ENCODE data around the gene RPL36.
"Not testable (repeated sequence)": the region's sequence is repeated elsewhere in the genome, so short reads cannot be mapped to it uniquely, and the experiment has no call there.

RPL36 gene

DNA sequence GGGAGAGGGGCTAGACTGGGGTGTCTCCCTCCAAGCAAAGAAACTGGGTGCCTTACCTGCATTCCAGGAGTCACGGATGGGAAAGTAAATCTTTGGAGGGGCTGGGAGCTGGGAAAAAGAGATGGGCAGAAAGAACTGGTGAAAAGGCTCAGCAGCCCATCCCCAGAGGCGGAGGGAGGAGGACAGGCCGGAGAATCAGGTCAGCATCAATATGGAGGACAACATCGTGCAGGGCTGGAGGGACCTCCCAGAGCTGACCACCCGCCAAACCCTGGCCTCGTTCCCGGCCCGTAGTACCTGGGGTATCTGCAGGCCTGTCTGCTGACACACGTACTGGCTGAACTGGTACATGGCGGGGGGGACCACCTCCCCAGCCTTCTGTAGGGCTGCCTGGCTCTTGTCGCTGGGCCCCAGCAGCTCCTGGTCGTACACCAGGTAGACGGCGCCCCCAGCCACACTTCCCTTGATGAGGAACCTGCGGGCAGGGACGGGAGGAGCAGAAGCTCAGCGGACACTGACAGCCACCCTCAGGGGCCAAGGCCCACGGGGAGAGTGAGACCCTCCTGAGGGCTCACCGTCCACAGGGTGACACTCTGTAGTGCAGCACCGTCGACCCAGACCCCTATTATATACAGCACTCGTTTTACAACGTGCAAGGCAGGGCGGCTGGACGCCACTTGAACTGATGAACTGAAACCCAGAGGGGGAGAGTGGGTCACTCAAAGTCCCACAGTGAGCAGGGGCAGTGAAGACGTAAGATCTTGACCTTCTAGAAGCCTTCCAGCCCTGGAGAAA, 10.6 kb upstream of the RPL36 start:
- H3K36me3 Mint-ChIP-seq (ENCODE audit: low read depth) = peaks cover 32% of the 10 kb centered on the region
- no peaks in the 10 kb centered on the region for H3K9me3 Mint-ChIP-seq
- intact Hi-C loops (cut with micrococcal nuclease) = loop anchor here (1.0 to 2.0 kb wide), 2 partner anchors 41 to 57 kb away; partner anchors contain the start of genes CATSPERD, LONP1, SAFB and SAFB2
- H3K4me3 Mint-ChIP-seq = peak overlapping the region; percentile 92
- H3K4me1 Mint-ChIP-seq (ENCODE audit: low read depth) = peaks cover 22% of the 10 kb centered on the region
- H3K27me3 Mint-ChIP-seq = peaks cover 11% of the 10 kb centered on the region
- H3K27ac Mint-ChIP-seq = peak overlapping the region; percentile 89

DNA sequence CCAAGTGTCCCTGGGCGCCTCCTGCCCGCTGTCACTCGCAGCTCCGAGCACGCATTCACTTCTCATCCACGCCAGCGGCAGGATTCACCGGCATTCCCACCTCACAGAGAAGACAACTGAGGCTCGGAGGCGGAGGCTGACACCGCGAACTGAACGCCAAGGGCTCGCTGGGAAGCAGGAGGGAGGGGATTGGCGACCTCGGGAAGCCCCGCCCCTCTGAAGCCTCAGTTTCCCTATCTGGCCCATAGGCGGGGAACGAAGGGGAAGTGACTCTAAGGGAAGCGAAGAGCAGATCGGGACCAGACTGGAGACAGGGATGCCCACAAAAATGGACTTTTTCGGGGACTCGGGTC, 10.0 kb upstream of the RPL36 start:
- peaks cover 11% of the 10 kb centered on the region for H3K27me3 Mint-ChIP-seq
- peaks cover 32% of the 10 kb centered on the region for H3K36me3 Mint-ChIP-seq (ENCODE audit: low read depth)
- H3K4me1 Mint-ChIP-seq (ENCODE audit: low read depth) = peaks cover 22% of the 10 kb centered on the region
- H3K9me3 Mint-ChIP-seq = no peaks in the 10 kb centered on the region
- peak overlapping the region; percentile 92 for H3K4me3 Mint-ChIP-seq
- H3K27ac Mint-ChIP-seq = peak overlapping the region; percentile 89
- intact Hi-C loops (cut with micrococcal nuclease) = loop anchor here (1.0 to 2.0 kb wide), 2 partner anchors 40 to 57 kb away; partner anchors contain the start of genes CATSPERD, LONP1, SAFB and SAFB2

DNA sequence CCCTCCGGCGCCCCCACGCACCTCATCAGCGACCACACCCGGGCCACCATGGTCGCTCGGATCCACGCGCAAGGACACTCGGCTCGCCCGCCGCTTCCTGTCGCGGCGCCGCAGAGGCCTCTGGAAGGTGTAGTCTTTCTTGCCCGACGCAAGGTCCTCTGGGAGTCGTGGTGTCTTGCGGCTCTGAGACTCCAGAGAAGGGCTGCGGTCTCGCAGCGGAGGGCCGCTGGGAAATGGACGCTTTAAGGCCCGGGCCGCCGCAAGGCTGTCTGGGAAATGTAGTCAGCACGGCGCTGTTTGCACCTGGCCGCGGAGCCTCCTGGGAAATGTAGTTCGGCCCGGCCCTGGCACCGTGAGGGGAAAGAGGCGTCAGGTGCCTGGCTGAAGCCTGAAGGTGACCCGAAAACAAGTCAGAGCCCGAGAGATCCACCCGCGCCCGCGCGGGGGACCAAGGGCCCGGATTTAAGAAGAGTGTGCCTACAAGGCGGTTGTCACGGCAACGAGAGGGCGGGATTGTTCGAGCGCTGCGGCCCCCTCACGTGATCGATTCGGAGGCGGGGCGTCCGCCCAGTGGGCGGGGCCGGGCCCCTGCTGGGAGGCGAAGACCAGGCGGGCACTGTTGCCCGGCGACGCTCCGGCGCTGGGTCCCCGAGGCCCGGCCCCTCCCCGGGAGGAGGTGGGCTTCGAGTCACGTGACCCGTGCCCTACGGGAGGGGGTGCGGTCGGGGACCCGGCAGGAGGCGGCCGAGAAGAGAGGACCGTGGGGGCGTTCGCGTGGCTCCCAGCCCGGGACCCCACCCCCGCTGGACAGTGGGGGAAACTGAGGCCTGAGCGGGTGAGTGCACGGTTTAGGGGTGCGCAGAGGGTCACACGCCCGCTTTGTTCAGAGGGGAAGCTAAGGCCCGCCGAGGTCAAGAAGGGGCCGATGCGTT, 9.4 kb upstream of the RPL36 start, which contains the start of the genes HSD11B1L and MICOS13:
HSD11B1L (plus strand) TSS at position 591 of the 932 bp plus-strand sequence. CDS start 3,806 bp downstream, outside the sequence.
MICOS13 (minus strand) TSS at position 80 of the 932 bp plus-strand sequence; CDS start at position 50, 30 bp downstream.
- Mint-ChIP-seq H3K36me3 (ENCODE audit: low read depth) (peaks cover 32% of the 10 kb centered on the region), H3K4me3 (peak within 1 kb of the TSS; percentile 92), H3K9me3 (no peaks in the 10 kb centered on the region), H3K27me3 (peaks cover 11% of the 10 kb centered on the region), H3K27ac (peak within 1 kb of the TSS; percentile 89), H3K4me1 (ENCODE audit: low read depth) (peaks cover 22% of the 10 kb centered on the region)
- intact Hi-C loops (cut with micrococcal nuclease) = loop anchor here (1.0 to 2.0 kb wide), 2 partner anchors 40 to 58 kb away; partner anchors contain the start of genes CATSPERD, LONP1, SAFB and SAFB2

DNA sequence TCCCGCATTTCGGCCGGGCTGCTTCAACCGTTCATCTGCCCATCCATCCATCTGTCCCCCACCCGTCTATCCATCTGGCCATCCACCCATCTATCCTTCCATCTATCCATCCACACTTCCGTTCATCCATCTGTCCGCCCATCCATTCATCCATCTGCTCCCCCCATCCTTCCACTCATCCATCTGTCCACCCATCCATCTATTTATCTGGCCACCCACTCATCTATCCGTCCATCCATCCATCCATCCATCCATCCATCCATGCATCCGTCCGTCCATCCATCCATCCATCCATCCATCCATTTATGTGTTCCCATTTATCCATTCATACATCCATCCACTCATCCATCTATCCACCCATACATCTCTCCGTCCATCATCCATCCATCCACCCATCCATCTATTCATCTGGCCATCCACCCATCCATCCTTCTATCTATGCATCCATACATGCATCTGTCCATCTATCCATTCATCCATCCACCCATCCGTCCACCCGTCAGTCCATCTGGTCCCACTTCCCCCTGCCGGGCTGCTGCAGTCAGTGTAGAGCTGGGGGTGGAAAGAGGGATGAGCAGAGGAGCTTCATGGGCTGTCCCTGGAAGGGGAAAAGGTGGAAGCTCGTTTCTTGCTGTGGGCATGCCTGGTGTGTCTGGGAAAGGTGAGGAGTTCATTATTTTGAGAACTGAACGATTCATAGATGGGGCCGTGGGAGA, 8.5 kb upstream of the RPL36 start:
- H3K4me3 Mint-ChIP-seq = peak overlapping the region; percentile 92
- H3K27me3 Mint-ChIP-seq = peaks cover 11% of the 10 kb centered on the region
- intact Hi-C loops (cut with micrococcal nuclease) = loop anchor here (2.0 kb wide), 1 partner anchor 59 kb away; the partner anchor contains the start of genes SAFB and SAFB2
- H3K36me3 Mint-ChIP-seq (ENCODE audit: low read depth) = peaks cover 26% of the 10 kb centered on the region
- H3K27ac Mint-ChIP-seq = peak overlapping the region; percentile 89
- peaks cover 28% of the 10 kb centered on the region for H3K4me1 Mint-ChIP-seq (ENCODE audit: low read depth)
- H3K9me3 Mint-ChIP-seq = no peaks in the 10 kb centered on the region

DNA sequence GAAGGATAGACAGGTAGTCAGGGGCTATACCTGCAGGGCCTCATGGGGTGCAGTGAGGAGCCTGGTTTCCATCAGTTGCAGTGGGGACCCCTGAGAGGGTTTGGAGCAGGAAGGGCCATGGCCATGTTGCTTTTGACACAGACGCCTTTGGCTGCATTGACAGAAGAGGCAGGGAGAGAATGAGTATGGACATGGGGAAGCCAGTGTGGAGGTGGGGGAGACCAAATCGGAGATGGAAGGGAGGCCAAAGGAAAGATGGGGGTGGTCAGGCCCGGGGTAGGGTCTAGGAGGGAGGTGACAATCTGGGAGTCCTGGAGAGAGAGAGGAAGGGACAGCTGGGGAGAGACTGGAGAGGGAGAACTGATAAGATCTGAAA, 8.0 kb upstream of the RPL36 start:
- H3K4me3 Mint-ChIP-seq = no peak overlapping the region
- H3K9me3 Mint-ChIP-seq = no peaks in the 10 kb centered on the region
- no peak overlapping the region for H3K27ac Mint-ChIP-seq
- intact Hi-C loops (cut with micrococcal nuclease) = no loop called here
- H3K4me1 Mint-ChIP-seq (ENCODE audit: low read depth) = peaks cover 30% of the 10 kb centered on the region
- H3K36me3 Mint-ChIP-seq (ENCODE audit: low read depth) = peaks cover 24% of the 10 kb centered on the region
- peaks cover 11% of the 10 kb centered on the region for H3K27me3 Mint-ChIP-seq

DNA sequence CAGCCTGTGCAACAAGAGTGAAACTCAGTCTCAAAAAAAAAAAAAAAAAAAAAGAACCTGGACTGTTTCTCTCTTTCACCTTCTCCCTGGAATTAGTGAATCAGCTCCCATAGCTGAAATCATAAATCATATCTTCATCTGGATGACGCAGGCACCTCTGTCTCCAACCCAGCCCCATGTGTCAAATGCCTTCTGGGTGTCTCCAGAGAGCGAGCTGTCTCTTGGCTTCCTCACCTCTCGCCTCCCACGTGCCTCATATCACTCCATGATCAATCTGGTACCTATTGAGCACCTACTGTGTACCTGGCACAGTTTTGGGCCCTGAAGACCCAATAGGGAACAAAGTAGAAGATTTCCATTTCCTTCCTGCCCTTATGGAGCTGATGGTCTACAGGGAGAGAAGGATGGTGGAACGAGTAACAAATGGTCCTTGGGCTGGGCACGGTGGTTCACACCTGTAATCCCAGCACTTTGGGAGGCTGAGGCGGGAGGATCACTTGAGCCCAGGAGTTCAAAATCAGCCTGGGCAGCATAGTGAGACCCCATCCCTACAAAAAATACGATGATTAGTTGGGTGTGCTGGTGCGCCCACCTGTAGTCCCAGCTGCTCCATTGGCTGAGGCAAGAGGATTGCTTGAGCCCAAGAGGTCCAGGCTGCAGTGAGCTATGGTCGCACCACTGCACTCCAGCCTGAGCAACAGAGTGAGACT, 6.8 kb upstream of the RPL36 start:
- peaks cover 11% of the 10 kb centered on the region for H3K27me3 Mint-ChIP-seq
- no peaks in the 10 kb centered on the region for H3K9me3 Mint-ChIP-seq
- H3K4me1 Mint-ChIP-seq (ENCODE audit: low read depth) = peaks cover 37% of the 10 kb centered on the region
- peaks cover 12% of the 10 kb centered on the region for H3K36me3 Mint-ChIP-seq (ENCODE audit: low read depth)
- no peak overlapping the region for H3K4me3 Mint-ChIP-seq
- no peak overlapping the region for H3K27ac Mint-ChIP-seq
- intact Hi-C loops (cut with micrococcal nuclease) = no loop called here

DNA sequence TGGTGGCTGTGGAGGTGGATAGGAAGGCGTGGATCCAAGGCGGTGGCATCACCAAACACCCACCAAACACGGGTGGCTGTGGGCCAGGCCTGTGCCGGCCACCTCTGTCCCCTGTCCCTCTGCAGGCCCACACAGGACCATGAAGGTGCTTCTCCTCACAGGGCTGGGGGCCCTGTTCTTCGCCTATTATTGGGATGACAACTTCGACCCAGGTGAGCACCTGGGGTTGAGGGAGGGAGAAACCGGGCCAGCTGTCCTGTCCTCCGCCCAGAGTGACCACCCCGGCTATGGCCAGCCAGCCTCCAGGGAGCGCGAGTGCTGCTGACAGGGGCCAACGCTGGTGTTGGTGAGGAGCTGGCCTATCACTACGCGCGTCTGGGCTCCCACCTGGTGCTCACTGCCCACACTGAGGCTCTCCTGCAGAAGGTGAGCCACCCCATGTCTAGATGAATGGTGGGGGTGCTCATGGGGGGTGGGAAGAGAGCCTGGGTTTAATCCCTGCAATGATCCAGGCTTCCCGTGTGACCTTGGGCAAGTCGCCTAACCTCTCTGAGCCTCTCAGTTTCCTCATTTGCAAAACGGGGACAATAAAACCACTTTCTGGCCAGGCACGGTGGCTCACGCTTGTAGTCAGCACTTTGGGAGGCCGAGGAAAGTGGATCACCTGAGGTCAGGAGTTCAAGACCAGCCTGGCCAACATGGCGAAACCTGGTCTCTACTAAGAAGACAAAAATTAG, 5.2 kb upstream of the RPL36 start:
- Mint-ChIP-seq H3K4me1 (ENCODE audit: low read depth) (peaks cover 29% of the 10 kb centered on the region), H3K4me3 (no peak overlapping the region)

DNA sequence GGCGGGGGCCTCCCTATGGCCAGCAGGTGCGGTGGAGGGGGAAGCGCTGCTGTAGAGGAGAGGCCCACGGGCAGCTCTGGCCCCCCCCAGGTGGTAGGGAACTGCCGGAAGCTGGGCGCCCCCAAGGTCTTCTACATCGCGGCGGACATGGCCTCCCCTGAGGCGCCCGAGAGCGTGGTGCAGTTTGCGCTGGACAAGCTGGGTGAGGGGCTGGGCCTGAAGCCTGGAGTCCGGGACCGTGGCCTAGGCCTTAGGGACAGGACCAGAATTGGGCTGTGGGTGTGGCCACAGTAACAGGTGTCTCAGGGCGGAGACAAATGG, 3.8 kb upstream of the RPL36 start:
- H3K9me3 Mint-ChIP-seq = no peaks in the 10 kb centered on the region
- intact Hi-C loops (cut with micrococcal nuclease) = loop anchor here (5.0 kb wide), 1 partner anchor 106 kb away; the partner anchor contains the start of gene DUS3L

More for the DNA sequence above, 5.2 kb upstream of the RPL36 start:
- intact Hi-C loops (cut with micrococcal nuclease) = loop anchor here (5.0 kb wide), 1 partner anchor 107 kb away; the partner anchor contains the start of gene DUS3L
- Mint-ChIP-seq H3K9me3 (no peaks in the 10 kb centered on the region), H3K36me3 (ENCODE audit: low read depth) (peaks cover 10% of the 10 kb centered on the region), H3K27me3 (peaks cover 11% of the 10 kb centered on the region), H3K27ac (no peak overlapping the region)

DNA sequence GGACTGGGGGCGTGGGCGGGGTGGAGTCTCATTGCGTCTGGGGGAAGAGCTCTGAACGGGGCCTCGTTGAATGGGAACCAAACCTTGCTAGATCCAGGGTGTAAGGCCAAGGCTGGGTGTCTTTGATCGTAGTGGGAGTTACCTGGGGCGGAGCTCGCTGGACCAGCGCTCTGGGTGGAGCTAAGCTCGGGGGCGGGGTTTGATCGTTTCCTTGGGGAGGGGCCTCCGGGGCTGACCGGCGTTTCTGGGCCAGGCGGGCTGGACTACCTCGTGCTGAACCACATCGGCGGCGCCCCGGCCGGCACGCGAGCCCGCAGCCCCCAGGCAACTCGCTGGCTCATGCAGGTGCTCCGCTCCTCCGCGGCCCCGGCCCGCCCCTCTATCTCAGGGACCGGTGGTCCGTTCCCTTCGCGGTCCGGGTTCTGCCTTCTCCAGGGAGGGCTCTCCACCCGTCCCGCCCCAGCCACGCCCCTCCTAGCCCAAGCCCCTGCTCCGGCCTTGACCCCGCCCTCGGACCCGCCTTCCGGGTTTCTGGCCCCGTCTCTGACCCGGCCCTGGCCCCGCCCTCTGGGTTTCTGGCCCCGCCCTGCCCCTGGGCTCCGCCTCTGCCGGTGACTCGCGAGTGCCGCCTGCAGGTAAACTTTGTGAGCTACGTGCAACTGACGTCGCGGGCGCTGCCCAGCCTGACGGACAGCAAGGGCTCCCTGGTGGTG, 3.3 kb upstream of the RPL36 start:
- intact Hi-C loops (cut with micrococcal nuclease) = loop anchor here (5.0 kb wide), 1 partner anchor 105 kb away; the partner anchor contains the start of gene DUS3L
- H3K27me3 Mint-ChIP-seq = peaks cover 5% of the 10 kb centered on the region
- H3K27ac Mint-ChIP-seq = peak overlapping the region; percentile 87
- H3K36me3 Mint-ChIP-seq (ENCODE audit: low read depth) = peaks cover 18% of the 10 kb centered on the region
- no peaks in the 10 kb centered on the region for H3K9me3 Mint-ChIP-seq
- peaks cover 36% of the 10 kb centered on the region for H3K4me1 Mint-ChIP-seq (ENCODE audit: low read depth)
- H3K4me3 Mint-ChIP-seq = peak overlapping the region; percentile 81

More for the DNA sequence above, 3.8 kb upstream of the RPL36 start:
- H3K4me1 Mint-ChIP-seq (ENCODE audit: low read depth) = peaks cover 37% of the 10 kb centered on the region
- H3K36me3 Mint-ChIP-seq (ENCODE audit: low read depth) = peaks cover 12% of the 10 kb centered on the region
- peak overlapping the region; percentile 81 for H3K4me3 Mint-ChIP-seq
- H3K27me3 Mint-ChIP-seq = peaks cover 10% of the 10 kb centered on the region
- peak overlapping the region; percentile 87 for H3K27ac Mint-ChIP-seq

DNA sequence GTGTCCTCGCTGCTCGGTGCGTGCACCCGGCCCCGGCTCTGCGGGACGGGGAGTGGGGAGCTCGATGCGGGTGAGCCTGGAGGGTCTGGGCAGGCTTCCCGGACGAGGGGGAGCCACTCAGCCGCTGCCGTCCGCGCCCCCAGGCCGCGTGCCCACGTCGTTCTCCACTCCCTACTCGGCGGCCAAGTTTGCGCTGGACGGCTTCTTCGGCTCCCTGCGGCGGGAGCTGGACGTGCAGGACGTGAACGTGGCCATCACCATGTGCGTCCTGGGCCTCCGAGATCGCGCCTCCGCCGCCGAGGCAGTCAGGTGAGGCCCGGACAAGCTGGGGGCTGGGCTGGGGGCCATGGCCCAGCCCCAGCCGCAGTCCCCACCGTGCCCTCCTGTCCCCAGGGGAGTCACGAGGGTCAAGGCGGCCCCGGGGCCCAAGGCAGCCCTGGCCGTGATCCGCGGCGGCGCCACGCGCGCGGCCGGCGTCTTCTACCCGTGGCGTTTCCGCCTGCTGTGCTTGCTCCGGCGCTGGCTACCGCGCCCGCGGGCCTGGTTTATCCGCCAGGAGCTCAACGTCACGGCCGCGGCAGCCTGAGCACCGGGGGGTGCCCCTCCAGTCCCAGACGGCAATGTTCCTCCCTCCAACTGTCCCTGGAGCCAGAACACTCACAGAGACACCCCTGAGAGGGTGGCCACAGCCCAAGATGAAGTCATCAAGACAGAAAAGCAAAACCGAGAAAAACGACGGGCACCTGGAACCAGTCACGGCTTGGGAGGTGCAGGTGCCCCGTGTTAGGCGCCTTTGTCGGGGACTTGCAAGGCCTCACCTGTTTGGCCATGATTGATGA, 2.5 kb upstream of the RPL36 start:
- H3K27ac Mint-ChIP-seq = peak overlapping the region; percentile 87
- H3K9me3 Mint-ChIP-seq = no peaks in the 10 kb centered on the region
- intact Hi-C loops (cut with micrococcal nuclease) = loop anchor here (5.0 kb wide), 1 partner anchor 105 kb away; the partner anchor contains the start of gene DUS3L

DNA sequence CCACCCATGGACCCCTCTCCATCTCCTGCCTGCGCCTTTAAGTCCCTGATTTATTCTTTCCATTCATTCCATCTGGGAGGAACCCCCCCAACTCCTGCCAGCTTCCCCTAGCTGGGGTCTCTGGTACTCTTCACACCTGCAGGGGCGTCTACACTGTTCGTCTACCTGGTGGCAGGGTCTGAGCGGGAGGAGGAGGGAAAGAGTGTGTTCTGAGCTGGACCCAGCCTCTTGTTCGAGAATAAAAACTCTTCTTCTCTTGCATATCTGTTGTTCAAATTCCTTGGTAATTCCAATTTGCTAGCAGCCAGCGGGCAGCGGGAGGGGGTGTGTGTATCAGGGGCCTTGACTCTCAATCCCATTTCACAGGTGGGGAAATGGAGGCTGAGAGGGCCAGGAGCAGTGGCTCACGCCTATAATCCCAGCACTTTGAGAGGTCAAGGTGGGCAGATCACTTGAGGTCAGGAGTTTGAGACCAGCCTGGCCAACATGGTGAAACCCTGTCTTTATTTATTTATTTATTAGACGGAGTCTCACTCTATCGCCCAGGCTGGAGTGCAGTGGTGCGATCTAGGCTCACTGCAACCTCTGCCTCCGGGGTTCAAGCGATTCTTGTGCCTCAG, 1.7 kb upstream of the RPL36 start:
- H3K4me1 Mint-ChIP-seq (ENCODE audit: low read depth) = peaks cover 43% of the 10 kb centered on the region
- peaks cover 33% of the 10 kb centered on the region for H3K36me3 Mint-ChIP-seq (ENCODE audit: low read depth)
- not testable (repeated sequence) for H3K27me3 Mint-ChIP-seq, H3K9me3 Mint-ChIP-seq, H3K4me3 Mint-ChIP-seq
- intact Hi-C loops (cut with micrococcal nuclease) = loop anchor here (5.0 kb wide), 1 partner anchor 104 kb away; the partner anchor contains the start of gene DUS3L
- peak overlapping the region; percentile 87 for H3K27ac Mint-ChIP-seq

More for the DNA sequence above, 2.5 kb upstream of the RPL36 start:
- peaks cover 25% of the 10 kb centered on the region for H3K36me3 Mint-ChIP-seq (ENCODE audit: low read depth)
- H3K4me3 Mint-ChIP-seq = peak overlapping the region; percentile 81
- peaks cover 40% of the 10 kb centered on the region for H3K4me1 Mint-ChIP-seq (ENCODE audit: low read depth)
- H3K27me3 Mint-ChIP-seq = no peaks in the 10 kb centered on the region

Data from dendritic cell treated with granulocyte-macrophage colony-stimulating factor and Interleukin-4, amounts not matched to agents 40 ng/mL and 50 ng/mL, for 4 days (primary cell).